ENCODE data around the gene KLHL8. TPM values are rescaled to one million over a fixed set of nuclear protein-coding genes. Genes with fewer than 3 reads are reported as not detected.

KLHL8 gene
- total RNA-seq, 6 experiments from 2014 or later = 8.0 to 11.5 (median 9.8) TPM

DNA sequence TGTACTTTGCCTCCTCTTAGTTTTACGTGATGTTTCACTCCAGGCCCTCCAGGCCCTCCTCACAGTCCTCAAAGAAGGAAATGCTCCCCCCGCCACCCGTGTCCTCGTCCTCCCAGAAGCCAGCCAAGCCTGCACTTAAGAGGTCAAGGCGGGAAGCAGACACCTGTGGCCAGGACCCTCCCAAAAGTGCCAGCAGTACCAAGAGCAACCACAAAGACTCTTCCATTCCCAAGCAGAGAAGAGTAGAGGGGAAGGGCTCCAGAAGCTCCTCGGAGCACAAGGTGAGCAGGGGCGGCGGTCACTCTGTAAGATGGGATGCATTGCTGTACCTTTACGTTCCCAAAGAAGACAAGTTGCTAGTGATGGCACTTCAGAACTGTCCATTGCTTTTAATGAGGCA lies 94.4 kb downstream of the KLHL8 start:
- TF ChIP-seq, protein P1, sequence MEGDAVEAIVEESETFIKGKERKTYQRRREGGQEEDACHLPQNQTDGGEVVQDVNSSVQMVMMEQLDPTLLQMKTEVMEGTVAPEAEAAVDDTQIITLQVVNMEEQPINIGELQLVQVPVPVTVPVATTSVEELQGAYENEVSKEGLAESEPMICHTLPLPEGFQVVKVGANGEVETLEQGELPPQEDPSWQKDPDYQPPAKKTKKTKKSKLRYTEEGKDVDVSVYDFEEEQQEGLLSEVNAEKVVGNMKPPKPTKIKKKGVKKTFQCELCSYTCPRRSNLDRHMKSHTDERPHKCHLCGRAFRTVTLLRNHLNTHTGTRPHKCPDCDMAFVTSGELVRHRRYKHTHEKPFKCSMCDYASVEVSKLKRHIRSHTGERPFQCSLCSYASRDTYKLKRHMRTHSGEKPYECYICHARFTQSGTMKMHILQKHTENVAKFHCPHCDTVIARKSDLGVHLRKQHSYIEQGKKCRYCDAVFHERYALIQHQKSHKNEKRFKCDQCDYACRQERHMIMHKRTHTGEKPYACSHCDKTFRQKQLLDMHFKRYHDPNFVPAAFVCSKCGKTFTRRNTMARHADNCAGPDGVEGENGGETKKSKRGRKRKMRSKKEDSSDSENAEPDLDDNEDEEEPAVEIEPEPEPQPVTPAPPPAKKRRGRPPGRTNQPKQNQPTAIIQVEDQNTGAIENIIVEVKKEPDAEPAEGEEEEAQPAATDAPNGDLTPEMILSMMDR (IDR thresholded peaks at IDR 0.05) = no peak
- Mint-ChIP-seq H3K36me3 (ENCODE audit: low read depth) (peaks cover 28% of the 10 kb centered on the region), H3K27ac (no peak overlapping the region), H3K27me3 (ENCODE audit: insufficient read depth) (no peaks in the 10 kb centered on the region), H3K4me1 (ENCODE audit: low read depth) (peaks cover 6% of the 10 kb centered on the region), H3K9me3 (no peaks in the 10 kb centered on the region), H3K4me3 (no peak overlapping the region)
- DNase-seq = no peak

- TF ChIP-seq, protein P1 (IDR thresholded peaks at IDR 0.05) = no peak
- Mint-ChIP-seq H3K27ac (no peak overlapping the region), H3K4me3 (no peak overlapping the region), H3K27me3 (ENCODE audit: insufficient read depth) (no peaks in the 10 kb centered on the region), H3K9me3 (no peaks in the 10 kb centered on the region), H3K4me1 (ENCODE audit: low read depth) (peaks cover 22% of the 10 kb centered on the region), H3K36me3 (ENCODE audit: low read depth) (peaks cover 28% of the 10 kb centered on the region)
- DNase-seq = no peak
These were observed 98.2 kb downstream of the KLHL8 start for GRCh38 chr4:87122252-87122651.

DNA sequence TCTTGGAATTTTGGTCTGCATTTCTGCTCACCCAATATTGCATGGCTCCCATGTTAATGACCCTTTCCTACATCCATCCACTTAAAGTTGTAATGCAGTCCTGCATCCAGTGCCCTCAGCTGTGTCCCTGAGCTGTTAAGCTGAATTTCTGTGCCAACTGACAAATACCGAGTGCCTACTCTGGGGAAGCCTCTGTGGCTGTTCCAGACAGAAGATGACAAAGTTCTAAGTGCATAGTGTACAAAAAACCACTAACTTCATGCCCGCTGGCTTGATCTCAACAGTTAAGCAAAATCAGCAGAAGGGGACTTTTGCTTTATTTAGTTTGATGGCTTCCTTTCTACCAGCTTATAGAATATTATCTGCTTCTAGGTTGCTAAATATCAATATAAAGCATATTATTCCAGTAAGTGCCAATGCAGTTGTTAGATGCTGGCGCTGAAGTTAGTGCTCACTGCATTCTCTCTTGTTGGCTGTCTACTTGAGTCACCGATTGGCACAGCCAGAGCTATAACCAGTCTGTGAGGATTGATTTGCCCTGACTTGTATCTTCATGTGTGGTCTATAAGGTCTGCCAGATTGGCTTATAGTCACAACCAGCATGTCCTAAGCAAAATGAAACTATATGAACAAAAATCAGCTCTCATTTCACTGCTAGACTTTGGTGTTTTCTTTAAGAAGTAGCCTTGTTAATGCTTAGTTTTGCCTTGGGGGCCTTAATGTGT lies 98.9 kb downstream of the KLHL8 start:
- DNase-seq = no peak
- Mint-ChIP-seq H3K36me3 (ENCODE audit: low read depth) (peaks cover 26% of the 10 kb centered on the region), H3K27ac (no peak overlapping the region), H3K4me3 (no peak overlapping the region), H3K27me3 (ENCODE audit: insufficient read depth) (no peaks in the 10 kb centered on the region), H3K9me3 (no peaks in the 10 kb centered on the region), H3K4me1 (ENCODE audit: low read depth) (peaks cover 22% of the 10 kb centered on the region)
- TF ChIP-seq, protein P1 (IDR thresholded peaks at IDR 0.05) = no peak

DNA sequence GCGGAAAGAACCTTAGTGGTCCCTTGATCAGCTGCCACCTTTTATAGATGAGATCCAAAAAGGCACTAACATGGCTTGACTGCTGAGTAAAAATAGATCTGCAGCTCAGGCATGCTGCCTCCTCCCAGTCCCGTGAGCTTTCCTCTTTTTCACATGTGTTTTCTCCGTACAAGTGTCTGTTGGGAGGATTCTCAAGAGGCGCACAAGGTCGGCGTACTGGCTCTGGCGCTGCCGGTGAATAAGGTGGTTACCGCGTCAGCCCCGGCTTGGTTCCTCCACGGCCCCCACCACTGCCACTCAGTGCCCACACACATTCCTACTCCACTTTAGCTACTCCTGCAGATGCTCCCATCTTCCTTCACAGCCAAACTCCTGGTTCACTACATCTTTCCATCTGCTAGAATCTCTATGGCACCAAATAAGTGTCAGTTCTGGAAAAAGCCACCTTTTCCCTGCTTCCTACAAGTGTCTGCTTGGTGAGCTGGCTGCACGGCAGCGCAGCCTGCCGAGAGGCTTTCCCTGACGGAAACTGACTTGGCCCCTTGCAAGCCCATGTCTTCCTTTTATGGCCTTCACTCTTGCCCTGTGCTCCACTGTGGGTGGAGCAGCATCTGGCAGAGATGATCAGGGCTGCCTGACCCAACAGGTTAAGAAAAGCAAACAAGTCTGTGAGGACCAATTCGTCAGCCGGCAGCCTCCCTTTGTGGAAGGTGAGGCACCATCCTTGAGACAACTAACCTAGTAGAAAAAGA lies 99.8 kb downstream of the KLHL8 start:
- Mint-ChIP-seq H3K4me3 (no peak overlapping the region), H3K4me1 (ENCODE audit: low read depth) (peaks cover 22% of the 10 kb centered on the region), H3K9me3 (no peaks in the 10 kb centered on the region), H3K27me3 (ENCODE audit: insufficient read depth) (no peaks in the 10 kb centered on the region), H3K36me3 (ENCODE audit: low read depth) (peaks cover 25% of the 10 kb centered on the region), H3K27ac (peak overlapping the region; percentile 33; the same call in 1 of the 2 replicates)
- no peak for DNase-seq
- TF ChIP-seq, protein P1 (IDR thresholded peaks at IDR 0.05) = no peak

- TF ChIP-seq, protein P1 (IDR thresholded peaks at IDR 0.05) = no peak
- H3K36me3 Mint-ChIP-seq (ENCODE audit: low read depth) = peaks cover 21% of the 10 kb centered on the region
- H3K27ac Mint-ChIP-seq = peak overlapping the region; percentile 33; the same call in 1 of the 2 replicates
- H3K4me3 Mint-ChIP-seq = no peak overlapping the region
- no peaks in the 10 kb centered on the region for H3K27me3 Mint-ChIP-seq (ENCODE audit: insufficient read depth)
- no peak for DNase-seq
- H3K9me3 Mint-ChIP-seq = no peaks in the 10 kb centered on the region
- H3K4me1 Mint-ChIP-seq (ENCODE audit: low read depth) = peaks cover 22% of the 10 kb centered on the region
These were observed 100.4 kb downstream of the KLHL8 start for GRCh38 chr4:87120010-87120409.
